MM.1S (cell line): ENCODE results near the gene KRTAP2-4.
"Not testable (repeated sequence)": the region's sequence is repeated elsewhere in the genome, so short reads cannot be mapped to it uniquely, and the experiment has no call there.

Source experiments
- EZH2 ChIP-seq: fragments of 300-600 bp; sonication (generic); optimal IDR thresholded peaks from 2 replicates; pipeline ENCODE3; 2017; ENCODE audit warnings: low read depth, mild to moderate bottlenecking, antibody characterized with exemption, low read length, mixed read lengths
- EZH2phosphoT487 ChIP-seq: fragments of 300-600 bp; sonication (generic); IDR thresholded peaks from 2 replicates; pipeline ENCODE4 v1.6.1; 2018; ENCODE audit warnings: antibody characterized with exemption, low read length
- TF ChIP-seq, protein P1 (sequence below): fragments of 300-600 bp; sonication (generic); IDR thresholded peaks from 2 replicates; pipeline ENCODE4 v1.5.1; 2016; ENCODE audit warnings: antibody characterized with exemption, low read length, mixed read lengths

DNA sequence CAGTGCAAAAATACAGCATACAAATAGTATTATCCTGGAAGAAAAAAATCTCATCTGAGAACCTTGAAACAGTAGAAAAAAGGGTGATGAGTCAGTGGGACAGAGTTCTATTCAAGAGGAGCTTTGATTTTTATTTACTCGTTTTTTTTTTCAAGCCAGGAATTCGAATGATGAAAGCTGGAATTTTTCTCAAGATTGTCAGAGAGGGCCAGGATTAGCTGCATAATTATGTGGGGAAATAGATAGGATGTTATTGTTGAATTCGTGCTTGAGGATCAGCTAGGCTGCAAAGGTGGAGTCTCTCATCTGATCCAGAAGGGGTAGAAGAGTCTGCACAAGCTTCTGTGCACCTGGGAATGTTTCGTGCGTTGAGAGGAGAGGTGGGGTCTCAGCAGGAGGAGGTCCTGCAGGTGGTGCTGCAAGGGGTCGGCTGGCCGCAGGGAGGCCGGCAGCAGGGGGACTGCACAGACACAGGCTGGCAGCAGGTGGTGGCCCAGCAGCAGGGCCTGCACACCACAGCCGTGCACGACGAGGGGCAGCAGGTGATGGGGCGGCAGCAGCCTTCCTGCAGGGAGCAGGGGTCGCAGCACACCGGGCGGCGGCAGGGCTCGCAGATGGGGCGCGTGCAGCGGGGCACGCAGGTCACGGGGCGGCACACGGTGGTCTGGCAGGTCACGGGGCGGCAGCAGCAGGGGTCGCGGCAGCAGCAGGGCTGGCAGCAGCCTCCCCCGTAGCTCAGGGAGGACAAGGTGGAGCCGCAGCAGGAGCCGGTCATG, 6.2 kb downstream of the KRTAP2-4 start:
- TF ChIP-seq, protein P1, sequence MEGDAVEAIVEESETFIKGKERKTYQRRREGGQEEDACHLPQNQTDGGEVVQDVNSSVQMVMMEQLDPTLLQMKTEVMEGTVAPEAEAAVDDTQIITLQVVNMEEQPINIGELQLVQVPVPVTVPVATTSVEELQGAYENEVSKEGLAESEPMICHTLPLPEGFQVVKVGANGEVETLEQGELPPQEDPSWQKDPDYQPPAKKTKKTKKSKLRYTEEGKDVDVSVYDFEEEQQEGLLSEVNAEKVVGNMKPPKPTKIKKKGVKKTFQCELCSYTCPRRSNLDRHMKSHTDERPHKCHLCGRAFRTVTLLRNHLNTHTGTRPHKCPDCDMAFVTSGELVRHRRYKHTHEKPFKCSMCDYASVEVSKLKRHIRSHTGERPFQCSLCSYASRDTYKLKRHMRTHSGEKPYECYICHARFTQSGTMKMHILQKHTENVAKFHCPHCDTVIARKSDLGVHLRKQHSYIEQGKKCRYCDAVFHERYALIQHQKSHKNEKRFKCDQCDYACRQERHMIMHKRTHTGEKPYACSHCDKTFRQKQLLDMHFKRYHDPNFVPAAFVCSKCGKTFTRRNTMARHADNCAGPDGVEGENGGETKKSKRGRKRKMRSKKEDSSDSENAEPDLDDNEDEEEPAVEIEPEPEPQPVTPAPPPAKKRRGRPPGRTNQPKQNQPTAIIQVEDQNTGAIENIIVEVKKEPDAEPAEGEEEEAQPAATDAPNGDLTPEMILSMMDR, result not testable (repeated sequence)
- TF ChIP-seq EZH2phosphoT487, EZH2: not testable (repeated sequence)
